Measurements from ENCODE around the gene PUS1. TPM values are rescaled to one million over a fixed set of nuclear protein-coding genes. Genes with fewer than 3 reads are reported as not detected.

The PUS1 gene
- total and polyA plus RNA-seq, 7 experiments from 2014 or later = 15.0 to 54.9 (median 37.1) TPM

GRCh38 chr12:131991816-131992430, 62.8 kb downstream of the PUS1 start:
- Mint-ChIP-seq H3K27me3 (no peaks in the 10 kb centered on the region), H3K9me3 (no peaks in the 10 kb centered on the region), H3K4me1 (peaks cover 0 to 4% (median 0%) of the 10 kb centered on the region in 7 donors), H3K27ac (no peak overlapping the region), H3K4me3 (no peak overlapping the region), H3K36me3 (peaks cover 30 to 64% (median 50%) of the 10 kb centered on the region in 5 donors)
- H3K9me3 ChIP-seq (ENCODE audit: control insufficient read depth in 2 of 3, low read length in 3 of 3) = no peaks in the 10 kb centered on the region
- peaks cover 8 to 88% (median 42%) of the 10 kb centered on the region in 3 experiments for H3K36me3 ChIP-seq (ENCODE audit: control insufficient read depth in 2 of 3, insufficient read depth in 3 of 3, low read length in 3 of 3)
- H3K27ac ChIP-seq (ENCODE audit: low read depth, low read length) = no peak overlapping the region
- ChIA-PET POLR2A (no interaction called here), CTCF (no interaction called here)
- H3K27me3 ChIP-seq (ENCODE audit: control insufficient read depth in 2 of 2, insufficient read depth in 2 of 2, low read length in 2 of 2) = no peaks in the 10 kb centered on the region
- DNase-seq (no peak), ATAC-seq (no peak)
- intact Hi-C loops (cut with micrococcal nuclease) = no loop called here
- H3K4me3 ChIP-seq (ENCODE audit: low read length) = no peak overlapping the region
- H3K4me1 ChIP-seq (ENCODE audit: control insufficient read depth in 2 of 2, insufficient read depth in 2 of 2, low read length in 2 of 2) = no peaks in the 10 kb centered on the region

DNA sequence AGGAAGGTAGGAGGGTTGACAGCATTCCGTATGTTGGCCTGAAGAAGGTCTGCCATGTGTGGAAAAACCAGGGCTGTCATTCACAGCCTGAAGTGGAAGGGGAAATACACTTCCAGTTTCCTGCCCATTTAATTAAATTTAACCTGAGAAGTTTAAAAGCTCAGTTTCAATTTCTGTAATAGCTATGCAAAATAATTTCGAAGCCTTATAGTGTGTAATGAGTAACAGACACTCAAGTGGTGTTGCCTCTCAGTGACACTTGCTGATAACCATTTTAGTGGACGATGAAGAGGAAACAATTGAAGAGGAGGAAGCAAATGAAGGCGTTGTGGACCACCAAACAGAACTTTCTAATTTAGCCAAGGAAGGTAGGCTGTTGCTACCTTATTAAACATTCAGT, 65.5 kb downstream of the PUS1 start:
- Mint-ChIP-seq H3K9me3 (no peaks in the 10 kb centered on the region), H3K27me3 (no peaks in the 10 kb centered on the region), H3K27ac (peak overlapping the region in 1 of 9 donors; percentile 44), H3K36me3 (peaks cover 27 to 59% (median 47%) of the 10 kb centered on the region in 5 donors), H3K4me1 (no peaks in the 10 kb centered on the region), H3K4me3 (no peak overlapping the region)
- Histone ChIP-seq H3K27ac (ENCODE audit: low read depth, low read length) (no peak overlapping the region), H3K36me3 (ENCODE audit: control insufficient read depth in 2 of 3, insufficient read depth in 3 of 3, low read length in 3 of 3) (peaks cover 8 to 66% (median 27%) of the 10 kb centered on the region in 3 experiments), H3K4me1 (ENCODE audit: control insufficient read depth in 2 of 2, insufficient read depth in 2 of 2, low read length in 2 of 2) (no peaks in the 10 kb centered on the region), H3K9me3 (ENCODE audit: control insufficient read depth in 2 of 3, low read length in 3 of 3) (no peaks in the 10 kb centered on the region), H3K27me3 (ENCODE audit: control insufficient read depth in 2 of 2, insufficient read depth in 2 of 2, low read length in 2 of 2) (no peaks in the 10 kb centered on the region), H3K4me3 (ENCODE audit: low read length) (no peak overlapping the region)
- intact Hi-C loops (cut with micrococcal nuclease) = no loop called here
- POLR2A ChIA-PET = no interaction called here
- DNase-seq (no peak), ATAC-seq (no peak)
- CTCF ChIA-PET = no interaction called here

Other genes starting within 250 kb of the PUS1 start
- 100 to 1,000 TPM in 2 of 5 experiments, 10 to 100 TPM in 3; 65.6 to 120 (median 98.4) TPM for gene SFSWAP, start 218.2 kb upstream of the PUS1 start, total RNA-seq
- gene SFSWAP, start 218.2 kb upstream of the PUS1 start, polyA plus RNA-seq = 10 to 100 TPM; 16.9 to 23.9 TPM
- gene MMP17, start 100.9 kb upstream of the PUS1 start, total RNA-seq = 1 to 10 TPM in 2 of 5 experiments, not detected in 3; 1.1 to 9.3 TPM
- not detected for gene MMP17, start 100.9 kb upstream of the PUS1 start, polyA plus RNA-seq
- 100 to 1,000 TPM in 1 of 5 experiments, 10 to 100 TPM in 4; 33.9 to 109 (median 43.8) TPM for gene ULK1, start 34.7 kb upstream of the PUS1 start, total RNA-seq
- 1 to 10 TPM in 1 of 2 donors, under 1 TPM in 1; 0.28 to 1.6 TPM for gene ULK1, start 34.7 kb upstream of the PUS1 start, polyA plus RNA-seq
- 10 to 100 TPM; 62.2 to 86.8 (median 82.6) TPM for gene EP400, start 20.7 kb downstream of the PUS1 start, total RNA-seq
- gene EP400, start 20.7 kb downstream of the PUS1 start, polyA plus RNA-seq = 1 to 10 TPM; 2.8 to 6.0 TPM
- 10 to 100 TPM; 33.2 to 54.8 (median 50.6) TPM for gene DDX51, start 215.0 kb downstream of the PUS1 start, total RNA-seq
- 10 to 100 TPM in 1 of 2 donors, 1 to 10 TPM in 1; 8.8 to 15.6 TPM for gene DDX51, start 215.0 kb downstream of the PUS1 start, polyA plus RNA-seq
- 10 to 100 TPM; 19.3 to 27.1 (median 21.1) TPM for gene NOC4L, start 215.2 kb downstream of the PUS1 start, total RNA-seq
- 10 to 100 TPM; 16.9 to 29.0 TPM for gene NOC4L, start 215.2 kb downstream of the PUS1 start, polyA plus RNA-seq